H1 (cell line): Measurements from ENCODE around the gene EDA. TPM values are rescaled to one million over a fixed set of nuclear protein-coding genes. Genes with fewer than 3 reads are reported as not detected.

Experiments used
- CTCF ChIA-PET: fragments of 300-600 bp; sonication (Branson Sonifier 250); formaldehyde crosslinking; loops from one replicate; lab custom pipeline; 2021; ENCODE audit not compliant: partially characterized antibody; lab: Charles Lee
- POLR2A ChIA-PET: fragments of 300-600 bp; sonication (Branson Sonifier 250); formaldehyde crosslinking; loops from one replicate; lab custom pipeline; 2021; ENCODE audit warnings: inconsistent platforms; ENCODE audit not compliant: partially characterized antibody; lab: Charles Lee
- DNase-seq, 2 experiments: peaks; one replicate each; pipeline versions ENCODE4 v3.0.0 to v3.0.0-alpha.2; 2010 to 2022; ENCODE audit warnings: low spot score in 2 of 2, low read depth in 1 of 2, mixed read lengths in 1 of 2
- FAIRE-seq: peaks from 2 replicates; lab custom pipeline; 2011; peaks lifted over from hg19 to GRCh38; lab: Jason Lieb, UNC
- H2AFZ ChIP-seq: 2 replicates; pipeline ENCODE4 v1.8.1; 2012; ENCODE audit warnings: low read length, inconsistent platforms
- H2AK5ac ChIP-seq: 2 replicates; pipeline ENCODE4 v1.6.1; 2013; ENCODE audit warnings: low read depth, low read length
- H2BK120ac ChIP-seq: replicated peaks from 2 replicates; pipeline ENCODE3; 2013; ENCODE audit warnings: low read depth, low read length, inconsistent platforms
- H2BK12ac ChIP-seq: 2 replicates; pipeline ENCODE4 v1.6.1; 2013; ENCODE audit warnings: low read depth, low read length
- H2BK15ac ChIP-seq: 2 replicates; pipeline ENCODE4 v1.6.1; 2013; ENCODE audit warnings: low read length
- H2BK20ac ChIP-seq: 2 replicates; pipeline ENCODE4 v1.6.1; 2013; ENCODE audit warnings: low read length
- H2BK5ac ChIP-seq: 2 replicates; pipeline ENCODE4 v1.6.1; 2013; ENCODE audit warnings: low read depth, low read length
- H3K14ac ChIP-seq: 2 replicates; pipeline ENCODE4 v1.6.1; 2013; ENCODE audit warnings: inconsistent platforms; ENCODE audit not compliant: insufficient read length
- H3K18ac ChIP-seq: 2 replicates; pipeline ENCODE4 v1.6.1; 2013; ENCODE audit warnings: low read length; ENCODE audit errors: extremely low read depth
- H3K23ac ChIP-seq: 2 replicates; pipeline ENCODE4 v1.6.1; 2013; ENCODE audit warnings: inconsistent platforms; ENCODE audit not compliant: insufficient read length
- H3K23me2 ChIP-seq: 2 replicates; pipeline ENCODE4 v1.6.1; 2013; ENCODE audit warnings: low read depth, low read length
- H3K27ac ChIP-seq: 2 replicates; pipeline ENCODE4 v1.6.1; 2011; ENCODE audit warnings: low read depth, low read length, inconsistent platforms
- H3K27me3 ChIP-seq, 4 experiments: replicated peaks in 1 of 4; 1 replicate in 1 of 4; 2 replicates in 3 of 4; pipeline versions ENCODE4 v1.6.1 to v1.8.1; 2011 to 2013; ENCODE audit warnings: low read length in 3 of 4, mild to moderate bottlenecking in 3 of 4, inconsistent platforms in 2 of 4, mixed read lengths in 2 of 4, moderate library complexity in 1 of 4; ENCODE audit not compliant: control insufficient read depth in 3 of 4, insufficient read depth in 3 of 4; ENCODE audit errors: extremely low read depth in 1 of 4
- H3K36me3 ChIP-seq, 4 experiments: 2 replicates each; pipeline versions ENCODE4 v1.6.1 to v1.8.1; 2011 to 2013; ENCODE audit warnings: mild to moderate bottlenecking in 4 of 4, low read length in 3 of 4, moderate library complexity in 2 of 4, control low read depth in 1 of 4, inconsistent platforms in 1 of 4; ENCODE audit not compliant: insufficient read depth in 4 of 4, control insufficient read depth in 2 of 4
- H3K4ac ChIP-seq: replicated peaks from 2 replicates; pipeline ENCODE3; 2013; ENCODE audit warnings: low read length, low read depth, mixed read lengths, inconsistent platforms; ENCODE audit not compliant: insufficient read length
- H3K4me1 ChIP-seq, 4 experiments: replicated peaks in 1 of 4; 1 replicate in 1 of 4; 2 replicates in 3 of 4; pipeline versions ENCODE4 v1.6.1 to v1.8.1; 2011 to 2013; ENCODE audit warnings: low read length in 3 of 4, inconsistent platforms in 2 of 4, mixed read lengths in 1 of 4; ENCODE audit not compliant: insufficient read depth in 4 of 4, control insufficient read depth in 3 of 4
- H3K4me2 ChIP-seq, 2 experiments: 2 replicates each; pipeline versions ENCODE4 v1.6.1 to v1.8.1; 2011 to 2013; ENCODE audit warnings: low read depth in 2 of 2, low read length in 2 of 2, control low read depth in 1 of 2, inconsistent platforms in 1 of 2, mild to moderate bottlenecking in 1 of 2; ENCODE audit not compliant: insufficient read depth in 1 of 2
- H3K4me3 ChIP-seq, 4 experiments: fragments of 200-600, 300-600 bp in 1 of 4; sonication (generic), shearing (Covaris generic), sonication (Bioruptor Twin) in 1 of 4; 2 replicates each; pipeline versions ENCODE4 v1.5.1 to v1.8.1; 2011 to 2016; ENCODE audit warnings: low read length in 4 of 4, low read depth in 3 of 4, control low read depth in 2 of 4, inconsistent platforms in 2 of 4, mild to moderate bottlenecking in 2 of 4, mixed read lengths in 1 of 4, moderate library complexity in 1 of 4; ENCODE audit not compliant: insufficient read depth in 2 of 4; ENCODE audit errors: extremely low read depth in 1 of 4
- H3K56ac ChIP-seq: replicated peaks from 2 replicates; pipeline ENCODE3; 2013; ENCODE audit warnings: low read depth, mild to moderate bottlenecking, mixed read lengths, low read length, inconsistent platforms; ENCODE audit not compliant: insufficient read length
- H3K79me1 ChIP-seq: 2 replicates; pipeline ENCODE4 v1.6.1; 2013; ENCODE audit warnings: low read depth, low read length, control low read depth
- H3K79me2 ChIP-seq, 2 experiments: 2 replicates each; pipeline versions ENCODE4 v1.6.1 to v1.8.1; 2012 to 2013; ENCODE audit warnings: low read length in 2 of 2, mild to moderate bottlenecking in 2 of 2, inconsistent platforms in 1 of 2; ENCODE audit not compliant: insufficient read depth in 2 of 2, control insufficient read depth in 1 of 2
- H3K9ac ChIP-seq, 4 experiments: replicated peaks in 1 of 4; 1 replicate in 1 of 4; 2 replicates in 3 of 4; pipeline versions ENCODE4 v1.6.1 to v1.8.1; 2011 to 2013; ENCODE audit warnings: low read depth in 3 of 4, low read length in 3 of 4, control low read depth in 2 of 4, mild to moderate bottlenecking in 2 of 4, moderate library complexity in 2 of 4, inconsistent platforms in 1 of 4; ENCODE audit errors: extremely low read depth in 1 of 4
- H3K9me3 ChIP-seq, 2 experiments: 2 replicates each; pipeline versions ENCODE4 v1.6.1 to v1.8.1; 2012 to 2013; ENCODE audit warnings: mild to moderate bottlenecking in 2 of 2, moderate library complexity in 2 of 2, control low read depth in 1 of 2, inconsistent platforms in 1 of 2, low read depth in 1 of 2, low read length in 1 of 2, mixed read lengths in 1 of 2; ENCODE audit not compliant: insufficient read depth in 2 of 2
- H4K20me1 ChIP-seq, 2 experiments: replicated peaks in 1 of 2; 2 replicates each; pipeline versions ENCODE3 to v1.8.1; 2011 to 2013; ENCODE audit warnings: inconsistent platforms in 2 of 2, low read length in 2 of 2, mild to moderate bottlenecking in 1 of 2; ENCODE audit not compliant: insufficient read depth in 2 of 2, control insufficient read depth in 1 of 2
- H4K5ac ChIP-seq: 2 replicates; pipeline ENCODE4 v1.6.1; 2013; ENCODE audit warnings: low read length, low read depth, mixed read lengths, inconsistent platforms; ENCODE audit not compliant: insufficient read length
- H4K8ac ChIP-seq: 2 replicates; pipeline ENCODE4 v1.8.0; 2013; ENCODE audit warnings: mild to moderate bottlenecking, moderate library complexity, low read length, inconsistent platforms; ENCODE audit not compliant: insufficient read depth; ENCODE audit errors: extremely low read depth
- H4K91ac ChIP-seq: replicated peaks from 2 replicates; pipeline ENCODE3; 2013; ENCODE audit warnings: low read length, mixed read lengths, inconsistent platforms; ENCODE audit not compliant: insufficient read length
- CHD1 ChIP-seq: IDR thresholded peaks from 2 replicates; pipeline ENCODE4 v1.6.1; 2012; ENCODE audit warnings: low read depth, low read length, improper control_type of control experiment
- MAFK ChIP-seq: IDR thresholded peaks from 2 replicates; pipeline ENCODE4 v1.6.1; 2012; ENCODE audit warnings: low read depth, mild to moderate bottlenecking, improper control_type of control experiment, low read length
- WGBS, 2 experiments: shearing (Covaris generic) in 1 of 2; methylation state at CpG; one replicate each; pipeline versions ENCODE4 v1.1.6 to v1.1.7; 2013 to 2015; ENCODE audit warnings: low lambda C conversion rate in 2 of 2, mixed read lengths in 2 of 2, inconsistent platforms in 1 of 2, low coverage in 1 of 2, missing lambda C conversion rate in 1 of 2; ENCODE audit not compliant: insufficient replicate concordance in 2 of 2, insufficient coverage in 1 of 2, insufficient read length in 1 of 2; ENCODE audit errors: extremely low coverage in 1 of 2, missing lambda C conversion rate in 1 of 2; 5-methylcytosine and 5-hydroxymethylcytosine counted together
- polyA plus RNA-seq, 7 experiments: library from polyadenylated mRNA; depleted of rRNA in 3 of 7; stranded (reverse) in 5 of 7; unstranded in 2 of 7; fragments of >200 nt in 5 of 7; fragments of 200-250 nt in 2 of 7; gene quantifications; 1 replicate in 5 of 7; 2 replicates in 1 of 7; 4 replicates in 1 of 7; pipeline versions ENCODE4 v1.2.1 to v1.2.3, GENCODE V29; 2011 to 2013; ENCODE audit warnings: missing spikeins in 2 of 7, mixed read lengths in 2 of 7
- total RNA-seq: library from RNA; stranded (reverse); fragmentation: NEBNext Ultra II Directional; extraction: Animal tissue kit (Norgen Biotek cat#: 25700); gene quantifications from 2 replicates; pipeline ENCODE4 v1.2.1, GENCODE V29; 2021

The EDA gene
- total and polyA plus RNA-seq, 2 of the 8 experiments (the other 6 are each of a cell fraction or from before 2014, with no cell fraction given) = 7.5 to 10.5 TPM

GRCh38 chrX:69626129-69626528 lies 10.2 kb downstream of the EDA start:
- H3K14ac ChIP-seq = no peak overlapping the region
- CTCF ChIA-PET = no interaction called here
- H3K9me3 ChIP-seq = no peaks in the 10 kb centered on the region
- no peak overlapping the region for H2BK120ac ChIP-seq
- H3K18ac ChIP-seq = no peak overlapping the region
- no peaks in the 10 kb centered on the region for H4K20me1 ChIP-seq
- no peak for TF ChIP-seq CHD1
- TF ChIP-seq MAFK = no peak
- H3K4ac ChIP-seq = no peak overlapping the region
- H2BK12ac ChIP-seq = no peak overlapping the region
- H2BK15ac ChIP-seq = no peak overlapping the region
- POLR2A ChIA-PET = no interaction called here
- H2BK20ac ChIP-seq = no peak overlapping the region
- H2AFZ ChIP-seq = no peak overlapping the region
- DNase-seq = no peak
- H3K79me2 ChIP-seq = peaks cover 0 to 6% of the 10 kb centered on the region in 2 experiments; a peak in 2 of 4 replicates
- no peak for FAIRE-seq
- no peak overlapping the region for H4K91ac ChIP-seq
- no peak overlapping the region for H3K4me3 ChIP-seq
- H3K27me3 ChIP-seq = no peaks in the 10 kb centered on the region
- H3K9ac ChIP-seq = no peak overlapping the region
- 94% methylated on average over 1 of the region's 1 CpG; no CpG with 5 or more reads in 1 of the 2 experiments for WGBS, 2 experiments
- no peak overlapping the region for H2AK5ac ChIP-seq
- no peak overlapping the region for H3K27ac ChIP-seq
- H4K8ac ChIP-seq = no peak overlapping the region
- no peak overlapping the region for H3K56ac ChIP-seq
- no peak overlapping the region for H3K23ac ChIP-seq
- H3K79me1 ChIP-seq = no peaks in the 10 kb centered on the region
- H3K4me1 ChIP-seq = no peaks in the 10 kb centered on the region; a peak in 1 of 7 replicates
- H2BK5ac ChIP-seq = no peak overlapping the region
- H4K5ac ChIP-seq = no peak overlapping the region
- H3K4me2 ChIP-seq = no peak overlapping the region
- H3K23me2 ChIP-seq = peaks cover 1% of the 10 kb centered on the region; the same call in 1 of the 2 replicates
- no peaks in the 10 kb centered on the region; a peak in 1 of 8 replicates for H3K36me3 ChIP-seq
